Epidermal melanocyte (primary cell): Measurements from ENCODE around the gene UBA6.
"Not testable (repeated sequence)": the region's sequence is repeated elsewhere in the genome, so short reads cannot be mapped to it uniquely, and the experiment has no call there.

Source experiments
- DNase-seq: peaks from one replicate; pipeline ENCODE4 v3.0.0; 2011; ENCODE audit warnings: low spot score; ENCODE audit not compliant: insufficient read length

Gene UBA6

DNA sequence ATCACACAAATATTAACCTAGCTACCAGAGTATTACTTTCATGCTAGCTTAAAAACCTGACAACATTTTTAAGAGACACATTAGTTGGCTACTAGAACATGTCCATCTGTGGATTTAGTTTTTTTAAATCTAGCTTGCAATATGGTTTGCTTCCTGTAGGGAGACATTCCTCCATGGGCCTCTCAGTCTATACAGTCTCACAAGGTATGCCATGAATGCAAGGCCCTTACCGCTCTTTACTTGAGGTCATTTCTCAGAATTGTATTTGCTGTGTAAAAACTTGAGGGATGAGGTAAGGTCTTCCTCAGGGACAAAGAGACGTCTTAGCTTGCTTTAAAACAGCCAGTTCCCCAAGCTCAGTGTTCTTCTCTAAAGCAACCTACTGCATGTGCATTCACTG, 26.9 kb downstream of the UBA6 start:
- DNase-seq = no peak

- DNase-seq = no peak
These were observed 32.6 kb downstream of the UBA6 start for GRCh38 chr4:67668315-67668714.

DNA sequence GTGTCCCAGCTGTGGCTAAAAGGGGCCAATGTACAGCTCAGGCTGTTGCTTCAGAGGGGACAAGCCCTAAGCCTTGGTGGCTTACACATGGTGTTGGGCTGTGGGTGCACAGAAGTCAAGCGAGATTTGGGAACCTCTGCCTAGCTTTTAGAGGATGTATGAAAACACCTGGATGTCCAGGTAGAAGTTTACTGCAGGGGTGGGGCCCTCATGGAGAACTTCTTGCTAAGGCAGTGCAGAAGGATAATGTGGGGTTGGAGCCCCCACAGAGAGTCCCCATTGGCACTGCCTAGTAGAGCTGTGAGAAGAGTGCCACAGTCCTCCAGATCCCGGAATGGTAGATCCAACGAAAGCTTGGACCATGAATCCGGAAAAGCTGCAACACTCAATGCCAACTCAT, 40.5 kb downstream of the UBA6 start:
- no peak for DNase-seq

DNA sequence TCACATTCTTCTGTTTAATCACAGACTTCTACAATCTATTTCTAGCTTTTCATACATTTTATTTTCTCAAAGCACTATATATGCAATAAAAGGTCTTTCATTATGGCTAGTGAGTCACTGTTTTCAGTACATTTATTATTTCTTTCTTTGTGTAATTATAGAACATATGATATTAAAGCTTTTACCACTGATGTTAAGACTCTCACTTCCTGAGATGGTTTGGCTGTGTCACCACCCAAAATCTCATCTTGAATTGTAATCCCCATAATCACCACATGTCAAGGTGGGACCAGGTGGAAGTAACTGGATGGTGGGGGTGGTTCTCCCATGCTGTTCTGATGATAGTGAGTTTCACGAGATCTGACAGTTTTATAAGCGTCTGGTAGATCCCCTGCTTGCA, 41.9 kb downstream of the UBA6 start:
- DNase-seq = no peak

- no peak for DNase-seq
These were observed 42.7 kb downstream of the UBA6 start for GRCh38 chr4:67658302-67658701.

GRCh38 chr4:67651536-67651935, 49.4 kb downstream of the UBA6 start:
- no peak for DNase-seq

DNA sequence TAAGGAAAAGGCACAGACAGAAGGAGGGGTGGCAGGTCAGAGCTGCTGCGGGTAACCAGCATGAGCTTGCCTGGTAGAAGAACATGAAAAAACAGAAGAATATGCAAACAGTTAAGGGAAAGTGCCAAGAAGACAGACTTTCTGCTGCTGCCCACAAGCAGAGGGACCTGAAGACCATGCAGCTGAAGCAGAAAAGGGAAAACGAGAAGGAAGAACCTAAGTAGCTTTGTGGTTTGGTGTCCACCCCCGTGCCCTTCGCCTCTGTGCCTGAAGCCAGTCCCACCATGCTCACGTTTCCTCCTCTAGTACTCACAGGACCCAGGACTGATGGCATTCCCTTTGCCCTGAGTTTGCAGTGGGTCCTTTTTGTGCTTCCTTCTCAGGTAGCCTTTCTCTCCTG, 62.8 kb downstream of the UBA6 start:
- DNase-seq = no peak

GRCh38 chr4:67636978-67637377, 64.0 kb downstream of the UBA6 start:
- DNase-seq = not testable (repeated sequence)

DNA sequence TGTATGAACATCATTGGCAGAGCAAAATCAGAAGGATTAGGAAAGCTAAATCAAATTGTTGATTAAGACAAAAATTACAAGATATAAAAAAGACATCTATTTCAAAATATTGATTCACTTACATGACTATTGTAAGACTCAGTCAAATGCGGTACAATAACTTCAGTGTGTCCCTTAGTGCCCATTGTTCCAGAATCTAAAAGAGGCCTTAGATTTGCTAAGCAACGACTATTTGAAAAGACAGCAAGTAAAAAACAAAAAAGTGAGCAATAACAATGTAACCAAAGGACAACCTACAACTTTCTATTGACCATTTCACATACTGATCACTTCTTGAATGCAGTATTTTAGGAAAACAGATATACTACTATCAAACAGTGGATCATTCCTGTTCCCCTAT, 65.6 kb downstream of the UBA6 start:
- DNase-seq = no peak

GRCh38 chr4:67634741-67635140, 66.2 kb downstream of the UBA6 start:
- DNase-seq = no peak

GRCh38 chr4:67632492-67632891, 68.5 kb downstream of the UBA6 start:
- no peak for DNase-seq

GRCh38 chr4:67624939-67625338, 76.0 kb downstream of the UBA6 start:
- DNase-seq = no peak

DNA sequence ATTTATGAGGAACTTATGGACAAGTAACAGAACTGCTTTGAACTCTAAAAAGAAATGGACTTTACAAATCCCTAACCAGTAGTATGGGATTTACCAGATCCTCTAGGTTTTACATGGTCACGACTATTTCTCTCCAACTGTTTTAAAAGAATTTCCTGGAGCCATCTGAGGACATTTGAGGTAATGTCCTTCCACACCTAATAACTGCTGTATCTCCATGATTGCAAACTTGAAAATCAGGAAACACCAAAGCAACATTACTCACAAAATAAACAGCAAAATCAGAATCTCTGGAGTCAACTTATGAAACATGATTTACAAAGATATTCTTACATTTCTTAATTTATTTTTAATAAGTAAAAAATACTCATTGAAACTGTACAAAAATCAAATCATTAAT, 84.5 kb downstream of the UBA6 start:
- DNase-seq = no peak

- no peak for DNase-seq
These were observed 85.8 kb downstream of the UBA6 start for GRCh38 chr4:67615119-67615518.

GRCh38 chr4:67614186-67614585, 86.8 kb downstream of the UBA6 start:
- DNase-seq = no peak

- DNase-seq = no peak
These were observed 92.9 kb downstream of the UBA6 start for GRCh38 chr4:67608027-67608426.

DNA sequence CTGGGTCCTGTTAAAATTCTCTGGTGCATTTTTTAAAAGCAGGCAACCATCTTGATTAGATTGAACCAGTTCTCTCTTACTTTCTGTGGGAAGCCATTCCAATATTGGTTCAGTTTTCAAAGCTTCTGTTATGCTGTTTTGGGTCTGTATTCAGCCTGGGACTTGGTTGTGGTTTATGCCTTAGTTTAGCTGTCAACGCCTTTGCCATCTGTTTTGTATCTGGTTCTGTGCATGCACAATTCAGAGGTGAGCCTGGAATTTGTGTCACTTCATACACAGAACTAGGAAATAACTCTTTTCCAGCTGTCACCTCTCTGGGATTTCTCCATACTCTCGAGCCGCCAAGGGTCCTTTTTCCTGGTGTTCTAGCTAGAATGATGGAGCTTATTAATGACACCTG, 96.2 kb downstream of the UBA6 start:
- no peak for DNase-seq

- no peak for DNase-seq
These were observed 97.0 kb downstream of the UBA6 start for GRCh38 chr4:67604029-67604381.

- no peak for DNase-seq
These were observed 97.5 kb downstream of the UBA6 start for GRCh38 chr4:67603310-67604028.

DNA sequence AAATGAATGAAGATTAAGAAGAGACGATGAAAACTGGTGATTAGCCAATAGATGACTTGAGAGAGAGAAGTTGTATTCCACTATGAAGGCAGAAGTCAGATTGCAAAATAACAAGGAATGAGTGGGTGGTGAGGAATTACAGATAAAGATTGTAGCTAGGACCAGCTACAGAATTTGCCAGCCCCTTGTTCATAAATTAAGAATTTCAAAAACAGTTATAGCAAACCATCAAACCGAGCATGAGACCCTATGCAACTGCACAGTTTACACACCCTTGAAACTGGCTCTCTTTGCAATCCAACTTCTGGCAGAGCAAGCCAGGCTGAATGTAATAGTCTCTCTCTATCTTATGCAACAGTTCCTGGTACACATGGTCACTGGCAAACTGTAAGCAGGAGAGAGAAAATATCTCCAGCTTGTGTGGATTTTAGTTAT, 107.2 kb downstream of the UBA6 start:
- no peak for DNase-seq

GRCh38 chr4:67587156-67587555, 113.8 kb downstream of the UBA6 start:
- DNase-seq = no peak

DNA sequence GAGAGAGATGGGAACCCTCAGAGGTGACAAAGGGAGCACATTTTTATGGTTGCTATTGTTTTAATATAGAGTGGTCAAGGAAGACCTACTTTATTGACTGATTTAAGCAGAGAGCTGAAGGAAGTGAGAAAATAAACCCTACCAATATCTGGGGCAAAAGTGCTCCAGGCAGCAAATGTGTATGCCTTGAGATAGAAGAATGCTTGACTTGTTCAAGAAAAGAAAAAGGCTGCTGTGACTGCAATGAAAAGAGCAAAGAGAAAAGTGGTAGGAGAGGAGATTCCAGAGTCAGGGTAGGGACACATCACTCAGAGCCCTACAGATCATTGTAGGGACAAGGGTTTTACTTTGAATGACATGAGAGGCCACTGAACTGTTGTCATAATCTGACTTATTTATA, 116.5 kb downstream of the UBA6 start:
- DNase-seq = no peak

DNA sequence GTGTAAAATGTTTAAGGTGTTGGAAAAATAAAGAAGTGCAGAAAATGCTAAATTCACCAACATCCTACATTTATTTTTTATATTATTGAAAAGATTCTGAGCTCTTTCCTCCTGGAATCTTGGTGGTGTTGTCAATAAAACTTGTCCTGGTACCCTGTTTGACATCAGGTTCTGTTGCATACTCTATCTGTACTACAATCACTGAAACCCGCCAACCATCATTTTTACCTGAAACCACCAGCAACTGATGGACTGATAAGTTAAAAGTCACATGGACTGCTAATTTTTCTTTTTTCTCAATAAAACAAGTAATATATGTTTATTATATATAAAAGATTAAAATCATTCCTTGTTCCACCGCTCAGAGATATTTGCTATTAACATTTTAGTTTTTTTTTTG, 119.0 kb downstream of the UBA6 start:
- no peak for DNase-seq
